HEK293 (cell line): ENCODE data around the gene AGTPBP1.
A peak's percentile ranks its signal among the peaks of the same experiment; 100 is the strongest.

ENCODE experiments used
- CTCF ChIA-PET: fragments of 350-600 bp; formaldehyde crosslinking; extraction: SDS; loops from one replicate; lab custom pipeline; 2021; ENCODE audit warnings: antibody characterized with exemption; lab: Yijun Ruan, JAX
- POLR2A ChIA-PET: fragments of 300-600 bp; formaldehyde crosslinking; extraction: SDS; loops from one replicate; lab custom pipeline; 2020; ENCODE audit warnings: antibody characterized with exemption, inconsistent platforms; lab: Yijun Ruan, JAX
- H3K27ac ChIP-seq: fragments of 200-500 bp; sonication (Bioruptor generic); 2 replicates; pipeline ENCODE4 v1.5.1; 2014; ENCODE audit warnings: low read depth, low read length, control low read depth, inconsistent platforms; ENCODE audit errors: extremely low read depth
- H3K36me3 ChIP-seq, 2 experiments: fragments of 200-500 bp in 1 of 2; sonication (Bioruptor generic) in 1 of 2; 1 replicate in 1 of 2; 2 replicates in 1 of 2; pipeline ENCODE4 v1.5.1; 2014 to 2017; ENCODE audit warnings: inconsistent platforms in 2 of 2, low read length in 2 of 2; ENCODE audit not compliant: control insufficient read depth in 2 of 2, insufficient read depth in 1 of 2
- H3K4me1 ChIP-seq: fragments of 200-500 bp; sonication (Bioruptor generic); 2 replicates; pipeline ENCODE4 v1.5.1; 2014; ENCODE audit warnings: mild to moderate bottlenecking, low read length, inconsistent platforms; ENCODE audit not compliant: control insufficient read depth, insufficient read depth
- H3K4me3 ChIP-seq: 2 replicates; pipeline ENCODE4 v1.5.1; 2011; ENCODE audit warnings: low read depth, mild to moderate bottlenecking, control low read depth, low read length, moderate library complexity
- H3K9me3 ChIP-seq: fragments of 200-500 bp; sonication (Bioruptor generic); 2 replicates; pipeline ENCODE4 v1.5.1; 2014; ENCODE audit warnings: low read depth, low read length, inconsistent platforms; ENCODE audit not compliant: control insufficient read depth, insufficient read depth
- ATF2 ChIP-seq: fragments of 450-650 bp; formaldehyde crosslinking; IDR thresholded peaks from 2 replicates; pipeline ENCODE4 v1.5.1; 2016; ENCODE audit warnings: missing biosample characterization, missing genetic modification characterization, low read depth
- EGR2 ChIP-seq: fragments of 450-650 bp; formaldehyde crosslinking; IDR thresholded peaks from 2 replicates; pipeline ENCODE4 v1.5.1; 2016; ENCODE audit warnings: low read depth, missing biosample characterization, missing genetic modification characterization
- GFI1B ChIP-seq: fragments of 450-650 bp; formaldehyde crosslinking; IDR thresholded peaks from 2 replicates; pipeline ENCODE4 v1.5.1; 2016; ENCODE audit warnings: missing biosample characterization, missing genetic modification characterization
- IKZF3 ChIP-seq: fragments of 450-650 bp; IDR thresholded peaks from 2 replicates; pipeline ENCODE4 v1.5.0; 2018; ENCODE audit warnings: missing biosample characterization, mild to moderate bottlenecking, missing genetic modification characterization, moderate library complexity
- OSR2 ChIP-seq: fragments of 450-650 bp; formaldehyde crosslinking; IDR thresholded peaks from 2 replicates; pipeline ENCODE4 v1.5.1; 2016; ENCODE audit warnings: missing biosample characterization, missing genetic modification characterization
- PRDM1 ChIP-seq: fragments of 450-650 bp; formaldehyde crosslinking; IDR thresholded peaks from 2 replicates; pipeline ENCODE4; 2016; ENCODE audit warnings: missing biosample characterization, missing genetic modification characterization
- PRDM10 ChIP-seq: fragments of 450-650 bp; formaldehyde crosslinking; IDR thresholded peaks from 2 replicates; pipeline ENCODE4 v1.5.1; 2016; ENCODE audit warnings: missing biosample characterization, missing genetic modification characterization
- SETDB1 ChIP-seq: IDR thresholded peaks from one replicate; pipeline ENCODE4 v1.6.1; 2017; ENCODE audit warnings: mild to moderate bottlenecking, low read length, moderate library complexity, mixed read lengths; ENCODE audit not compliant: insufficient read length
- SP2 ChIP-seq: fragments of 450-650 bp; formaldehyde crosslinking; IDR thresholded peaks from 2 replicates; pipeline ENCODE4 v1.5.1; 2016; ENCODE audit warnings: missing biosample characterization, missing genetic modification characterization
- ZBTB20 ChIP-seq: fragments of 450-650 bp; formaldehyde crosslinking; IDR thresholded peaks from 2 replicates; pipeline ENCODE4 v1.5.1; 2016; ENCODE audit warnings: missing biosample characterization, missing genetic modification characterization
- ZBTB48 ChIP-seq: fragments of 450-650 bp; formaldehyde crosslinking; IDR thresholded peaks from 2 replicates; pipeline ENCODE4 v1.5.1; 2016; ENCODE audit warnings: missing biosample characterization, missing genetic modification characterization
- ZFP69B ChIP-seq: fragments of 450-650 bp; formaldehyde crosslinking; IDR thresholded peaks from 2 replicates; pipeline ENCODE4 v1.5.1; 2016; ENCODE audit warnings: missing biosample characterization, missing genetic modification characterization
- ZNF146 ChIP-seq: fragments of 450-650 bp; formaldehyde crosslinking; IDR thresholded peaks from 2 replicates; pipeline ENCODE4 v1.5.1; 2016; ENCODE audit warnings: missing biosample characterization, missing genetic modification characterization
- ZNF202 ChIP-seq: fragments of 450-650 bp; formaldehyde crosslinking; IDR thresholded peaks from 2 replicates; pipeline ENCODE4 v1.5.1; 2016; ENCODE audit warnings: missing biosample characterization, missing genetic modification characterization, borderline replicate concordance
- ZNF24 ChIP-seq: fragments of 450-650 bp; formaldehyde crosslinking; IDR thresholded peaks from 2 replicates; pipeline ENCODE4 v1.5.1; 2016; ENCODE audit warnings: missing biosample characterization, missing genetic modification characterization
- ZNF324 ChIP-seq: fragments of 450-650 bp; formaldehyde crosslinking; IDR thresholded peaks from 2 replicates; pipeline ENCODE4 v1.5.1; 2016; ENCODE audit warnings: missing biosample characterization, missing genetic modification characterization
- ZNF513 ChIP-seq: fragments of 450-650 bp; IDR thresholded peaks from 2 replicates; pipeline ENCODE4 v1.5.1; 2018; ENCODE audit warnings: missing biosample characterization, missing genetic modification characterization
- ZNF596 ChIP-seq: fragments of 450-650 bp; IDR thresholded peaks from 2 replicates; pipeline ENCODE4 v1.5.0; 2018; ENCODE audit warnings: missing biosample characterization, mild to moderate bottlenecking, missing genetic modification characterization, moderate library complexity
- ZNF610 ChIP-seq: fragments of 450-650 bp; formaldehyde crosslinking; IDR thresholded peaks from 2 replicates; pipeline ENCODE4 v1.5.1; 2016; ENCODE audit warnings: missing biosample characterization, missing genetic modification characterization, borderline replicate concordance
- ZNF621 ChIP-seq: fragments of 450-650 bp; formaldehyde crosslinking; IDR thresholded peaks from 2 replicates; pipeline ENCODE4 v1.5.1; 2017; ENCODE audit warnings: missing biosample characterization, missing genetic modification characterization
- ZNF677 ChIP-seq: fragments of 450-650 bp; IDR thresholded peaks from 2 replicates; pipeline ENCODE4 v1.5.0; 2018; ENCODE audit warnings: missing biosample characterization, mild to moderate bottlenecking, missing genetic modification characterization, moderate library complexity
- ZNF785 ChIP-seq: fragments of 450-650 bp; formaldehyde crosslinking; IDR thresholded peaks from 2 replicates; pipeline ENCODE4 v1.5.1; 2016; ENCODE audit warnings: missing biosample characterization, missing genetic modification characterization
- TF ChIP-seq, protein P1 (sequence below): fragments of 450-650 bp; formaldehyde crosslinking; IDR thresholded peaks from 2 replicates; pipeline ENCODE4 v1.5.1; 2017; ENCODE audit warnings: missing biosample characterization, missing genetic modification characterization
- TF ChIP-seq, protein P2 (sequence below): fragments of 450-650 bp; formaldehyde crosslinking; IDR thresholded peaks from 2 replicates; pipeline ENCODE4 v1.5.1; 2016; ENCODE audit warnings: missing biosample characterization, missing genetic modification characterization
- TF ChIP-seq, protein P3 (sequence below): fragments of 450-650 bp; formaldehyde crosslinking; optimal IDR thresholded peaks from 2 replicates; pipeline ENCODE3; 2016; ENCODE audit warnings: missing biosample characterization, mild to moderate bottlenecking, missing genetic modification characterization

The AGTPBP1 gene

GRCh38 chr9:85742597-85742936 lies 813 bp upstream of the AGTPBP1 start (continued):
- TF ChIP-seq ZNF513 (tag by site-specific recombination) (0 out of 2 replicates have a peak, but pooled peaks have one; percentile 8), ZFP69B (0 out of 2 replicates have a peak, but pooled peaks have one; percentile 9), ZNF146 (tag by site-specific recombination) (0 out of 2 replicates have a peak, but pooled peaks have one; percentile 13), ZBTB20 (tag by site-specific recombination) (no peak; the same call in 1 of the 2 replicates), ATF2 (tag by site-specific recombination) (peak; percentile 92), ZNF621 (no peak)
- TF ChIP-seq, protein P1, sequence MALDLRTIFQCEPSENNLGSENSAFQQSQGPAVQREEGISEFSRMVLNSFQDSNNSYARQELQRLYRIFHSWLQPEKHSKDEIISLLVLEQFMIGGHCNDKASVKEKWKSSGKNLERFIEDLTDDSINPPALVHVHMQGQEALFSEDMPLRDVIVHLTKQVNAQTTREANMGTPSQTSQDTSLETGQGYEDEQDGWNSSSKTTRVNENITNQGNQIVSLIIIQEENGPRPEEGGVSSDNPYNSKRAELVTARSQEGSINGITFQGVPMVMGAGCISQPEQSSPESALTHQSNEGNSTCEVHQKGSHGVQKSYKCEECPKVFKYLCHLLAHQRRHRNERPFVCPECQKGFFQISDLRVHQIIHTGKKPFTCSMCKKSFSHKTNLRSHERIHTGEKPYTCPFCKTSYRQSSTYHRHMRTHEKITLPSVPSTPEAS, result 0 out of 2 replicates have a peak, but pooled peaks have one; percentile 6

DNA sequence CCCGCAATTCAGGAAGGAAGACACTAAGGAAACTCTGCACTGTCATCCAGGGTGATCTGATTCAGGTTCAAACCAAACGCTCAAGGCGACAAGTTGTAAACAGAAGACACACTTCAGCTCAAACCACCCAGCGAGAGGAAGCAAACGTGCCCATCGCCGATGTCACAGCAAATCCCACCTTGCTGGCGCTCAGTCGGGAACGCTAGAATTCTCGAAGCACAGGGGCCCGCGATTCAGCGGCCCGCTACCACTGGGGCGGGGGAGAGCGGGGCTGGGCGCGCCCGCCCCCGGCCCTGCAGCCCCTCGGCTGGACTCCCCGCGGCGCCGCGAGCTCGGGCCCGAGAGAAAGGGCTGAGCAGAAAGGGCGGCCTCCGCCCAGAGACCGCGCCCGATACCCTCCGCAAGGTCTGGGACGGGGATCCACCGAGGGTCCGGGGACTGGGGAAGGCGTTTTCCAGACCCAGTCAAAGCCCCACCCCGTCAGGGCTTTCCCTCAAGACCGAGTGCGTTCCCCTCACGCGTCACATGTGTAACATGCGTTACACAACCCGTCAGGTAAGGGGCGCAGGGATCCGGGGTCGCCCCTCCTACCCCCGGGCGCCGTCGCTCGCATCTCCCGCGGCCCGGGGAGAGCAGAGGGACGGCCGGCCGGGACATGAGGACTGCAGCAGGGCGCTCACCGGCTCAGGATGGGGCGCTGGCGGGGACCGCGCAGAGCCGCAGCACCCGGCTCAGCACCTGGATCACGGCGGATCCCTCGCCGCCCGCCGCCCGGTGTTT lies 469 bp downstream of the AGTPBP1 start:
- Histone ChIP-seq H3K36me3 (no peaks in the 10 kb centered on the region), H3K4me1 (no peaks in the 10 kb centered on the region; the same call in 1 of the 2 replicates), H3K4me3 (peak overlapping the region; percentile 93), H3K9me3 (no peaks in the 10 kb centered on the region), H3K27ac (peak overlapping the region; percentile 91)
- ChIA-PET CTCF (no interaction called here), POLR2A (interaction anchor here (1.6 kb wide), 1 partner anchor 43 kb away, joined by 3 read pairs; no protein-coding TSS in a partner anchor)
- TF ChIP-seq ZNF324 (tag by site-specific recombination), result no peak
- TF ChIP-seq ZNF146 (tag by site-specific recombination), result peak; percentile 24; the same call in 1 of the 2 replicates
- TF ChIP-seq GFI1B (tag by site-specific recombination), result no peak
- TF ChIP-seq ZNF785 (tag by site-specific recombination), result no peak
- no peak for TF ChIP-seq PRDM1 (tag by site-specific recombination)
- TF ChIP-seq, protein P2, sequence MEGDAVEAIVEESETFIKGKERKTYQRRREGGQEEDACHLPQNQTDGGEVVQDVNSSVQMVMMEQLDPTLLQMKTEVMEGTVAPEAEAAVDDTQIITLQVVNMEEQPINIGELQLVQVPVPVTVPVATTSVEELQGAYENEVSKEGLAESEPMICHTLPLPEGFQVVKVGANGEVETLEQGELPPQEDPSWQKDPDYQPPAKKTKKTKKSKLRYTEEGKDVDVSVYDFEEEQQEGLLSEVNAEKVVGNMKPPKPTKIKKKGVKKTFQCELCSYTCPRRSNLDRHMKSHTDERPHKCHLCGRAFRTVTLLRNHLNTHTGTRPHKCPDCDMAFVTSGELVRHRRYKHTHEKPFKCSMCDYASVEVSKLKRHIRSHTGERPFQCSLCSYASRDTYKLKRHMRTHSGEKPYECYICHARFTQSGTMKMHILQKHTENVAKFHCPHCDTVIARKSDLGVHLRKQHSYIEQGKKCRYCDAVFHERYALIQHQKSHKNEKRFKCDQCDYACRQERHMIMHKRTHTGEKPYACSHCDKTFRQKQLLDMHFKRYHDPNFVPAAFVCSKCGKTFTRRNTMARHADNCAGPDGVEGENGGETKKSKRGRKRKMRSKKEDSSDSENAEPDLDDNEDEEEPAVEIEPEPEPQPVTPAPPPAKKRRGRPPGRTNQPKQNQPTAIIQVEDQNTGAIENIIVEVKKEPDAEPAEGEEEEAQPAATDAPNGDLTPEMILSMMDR, result 0 out of 2 replicates have a peak, but pooled peaks have one; percentile 22
- TF ChIP-seq SP2, result peak; percentile 62
- no peak for TF ChIP-seq OSR2 (tag by site-specific recombination)
- TF ChIP-seq PRDM10 (tag by site-specific recombination), result peak; percentile 76
- TF ChIP-seq IKZF3 (tag by site-specific recombination), result no peak
- TF ChIP-seq EGR2 (tag by site-specific recombination), result no peak
- TF ChIP-seq ZNF610 (tag by site-specific recombination), result peak; percentile 24; the same call in 1 of the 2 replicates
- TF ChIP-seq ZBTB48 (tag by site-specific recombination), result peak; percentile 76
- no peak for TF ChIP-seq SETDB1
- TF ChIP-seq ZNF24, result no peak
- 0 out of 2 replicates have a peak, but pooled peaks have one; percentile 41 for TF ChIP-seq ZNF596
- TF ChIP-seq ZNF677 (tag by site-specific recombination), result no peak
- TF ChIP-seq ZNF202, result no peak
- TF ChIP-seq, protein P3, sequence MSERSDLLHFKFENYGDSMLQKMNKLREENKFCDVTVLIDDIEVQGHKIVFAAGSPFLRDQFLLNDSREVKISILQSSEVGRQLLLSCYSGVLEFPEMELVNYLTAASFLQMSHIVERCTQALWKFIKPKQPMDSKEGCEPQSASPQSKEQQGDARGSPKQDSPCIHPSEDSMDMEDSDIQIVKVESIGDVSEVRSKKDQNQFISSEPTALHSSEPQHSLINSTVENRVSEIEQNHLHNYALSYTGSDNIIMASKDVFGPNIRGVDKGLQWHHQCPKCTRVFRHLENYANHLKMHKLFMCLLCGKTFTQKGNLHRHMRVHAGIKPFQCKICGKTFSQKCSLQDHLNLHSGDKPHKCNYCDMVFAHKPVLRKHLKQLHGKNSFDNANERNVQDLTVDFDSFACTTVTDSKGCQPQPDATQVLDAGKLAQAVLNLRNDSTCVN, result peak; percentile 67
